ENCODE results near the gene MEGF6.

The MEGF6 gene

GRCh38 chr1:3469849-3470649 is 141.3 kb downstream of the MEGF6 start:
- TF ChIP-seq CTCF (IDR thresholded peaks at IDR 0.05): no peak
- Histone ChIP-seq H3K27ac (no peak overlapping the region), H3K4me3 (no peak overlapping the region)
- DNase-seq (ENCODE audit: low spot score): no peak

GRCh38 chr1:3469104-3469848 is 142.0 kb downstream of the MEGF6 start:
- no peak overlapping the region for H3K27ac ChIP-seq
- no peak for DNase-seq (ENCODE audit: low spot score)
- H3K4me3 ChIP-seq: no peak overlapping the region
- no peak for TF ChIP-seq CTCF (IDR thresholded peaks at IDR 0.05)

- no peak for TF ChIP-seq CTCF (IDR thresholded peaks at IDR 0.05)
- H3K27ac ChIP-seq: no peak overlapping the region
- no peak for DNase-seq (ENCODE audit: low spot score)
- H3K4me3 ChIP-seq: no peak overlapping the region
These were observed 142.8 kb downstream of the MEGF6 start for GRCh38 chr1:3468236-3469103.

- no peak for DNase-seq (ENCODE audit: low spot score)
- H3K4me3 ChIP-seq: no peak overlapping the region
- H3K27ac ChIP-seq: no peak overlapping the region
- TF ChIP-seq CTCF (IDR thresholded peaks at IDR 0.05): no peak
These were observed 143.9 kb downstream of the MEGF6 start for GRCh38 chr1:3467096-3468036.

- TF ChIP-seq CTCF (IDR thresholded peaks at IDR 0.05): no peak
- no peak for DNase-seq (ENCODE audit: low spot score)
- no peak overlapping the region for H3K27ac ChIP-seq
- H3K4me3 ChIP-seq: no peak overlapping the region
These were observed 144.8 kb downstream of the MEGF6 start for GRCh38 chr1:3466366-3467075.

Data from coronary artery (tissue), 2 donors.